HEK293 (cell line): ENCODE measurements around the gene ABHD11.

ENCODE experiments used
- BCL11A ChIP-seq: fragments of 450-650 bp; formaldehyde crosslinking; IDR thresholded peaks from 2 replicates; pipeline ENCODE4 v1.5.1; 2016; ENCODE audit warnings: low read depth, missing biosample characterization, missing genetic modification characterization
- GLIS2 ChIP-seq: fragments of 450-650 bp; formaldehyde crosslinking; IDR thresholded peaks from 2 replicates; pipeline ENCODE4 v1.5.1; 2016; ENCODE audit warnings: missing biosample characterization, missing genetic modification characterization
- KLF8 ChIP-seq: fragments of 450-650 bp; formaldehyde crosslinking; IDR thresholded peaks from 2 replicates; pipeline ENCODE4 v1.5.1; 2016; ENCODE audit warnings: missing biosample characterization, missing genetic modification characterization
- MZF1 ChIP-seq: fragments of 450-650 bp; formaldehyde crosslinking; IDR thresholded peaks from 2 replicates; pipeline ENCODE4 v1.5.1; 2017; ENCODE audit warnings: missing biosample characterization, missing genetic modification characterization, borderline replicate concordance
- SALL2 ChIP-seq: fragments of 450-650 bp; formaldehyde crosslinking; IDR thresholded peaks from 2 replicates; pipeline ENCODE4 v1.5.0; 2017; ENCODE audit warnings: missing biosample characterization, mild to moderate bottlenecking, missing genetic modification characterization, borderline replicate concordance
- WT1 ChIP-seq: fragments of 450-650 bp; formaldehyde crosslinking; IDR thresholded peaks from 2 replicates; pipeline ENCODE4 v1.5.1; 2016; ENCODE audit warnings: missing biosample characterization, missing genetic modification characterization
- ZBTB17 ChIP-seq: fragments of 450-650 bp; formaldehyde crosslinking; IDR thresholded peaks from 2 replicates; pipeline ENCODE4 v1.5.1; 2016; ENCODE audit warnings: missing biosample characterization, missing genetic modification characterization
- ZBTB21 ChIP-seq: fragments of 450-650 bp; formaldehyde crosslinking; IDR thresholded peaks from 2 replicates; pipeline ENCODE4 v1.5.1; 2017; ENCODE audit warnings: missing biosample characterization, missing genetic modification characterization
- ZNF138 ChIP-seq: fragments of 450-650 bp; formaldehyde crosslinking; IDR thresholded peaks from 2 replicates; pipeline ENCODE4 v1.5.1; 2016; ENCODE audit warnings: missing biosample characterization, missing genetic modification characterization, borderline replicate concordance
- ZNF140 ChIP-seq: fragments of 450-650 bp; formaldehyde crosslinking; IDR thresholded peaks from 2 replicates; pipeline ENCODE4 v1.5.1; 2016; ENCODE audit warnings: missing biosample characterization, missing genetic modification characterization
- ZNF302 ChIP-seq: fragments of 450-650 bp; formaldehyde crosslinking; IDR thresholded peaks from 2 replicates; pipeline ENCODE4 v1.5.1; 2016; ENCODE audit warnings: missing biosample characterization, missing genetic modification characterization, low read depth
- ZNF341 ChIP-seq: fragments of 450-650 bp; formaldehyde crosslinking; IDR thresholded peaks from 2 replicates; pipeline ENCODE4; 2016; ENCODE audit warnings: low read depth, missing biosample characterization, missing genetic modification characterization
- ZNF433 ChIP-seq: fragments of 450-650 bp; formaldehyde crosslinking; IDR thresholded peaks from 2 replicates; pipeline ENCODE4 v1.5.1; 2016; ENCODE audit warnings: missing biosample characterization, missing genetic modification characterization, low read depth
- ZNF510 ChIP-seq: fragments of 450-650 bp; formaldehyde crosslinking; IDR thresholded peaks from 2 replicates; pipeline ENCODE4 v1.5.1; 2018; ENCODE audit warnings: mild to moderate bottlenecking, missing genetic modification characterization, missing biosample characterization; ENCODE audit not compliant: insufficient replicate concordance
- ZNF664 ChIP-seq: fragments of 450-650 bp; formaldehyde crosslinking; IDR thresholded peaks from 2 replicates; pipeline ENCODE4 v1.5.1; 2016; ENCODE audit warnings: missing biosample characterization, missing genetic modification characterization
- ZNF791 ChIP-seq: fragments of 450-650 bp; formaldehyde crosslinking; IDR thresholded peaks from 2 replicates; pipeline ENCODE4 v1.5.1; 2016; ENCODE audit warnings: missing biosample characterization, missing genetic modification characterization
- TF ChIP-seq, protein P1 (sequence below): fragments of 450-650 bp; formaldehyde crosslinking; IDR thresholded peaks from 2 replicates; pipeline ENCODE4 v1.5.0; 2017; ENCODE audit warnings: missing biosample characterization, missing genetic modification characterization, borderline replicate concordance
- TF ChIP-seq, protein P2 (sequence below): fragments of 450-650 bp; formaldehyde crosslinking; IDR thresholded peaks from 2 replicates; pipeline ENCODE4 v1.5.1; 2016; ENCODE audit warnings: missing biosample characterization, missing genetic modification characterization, borderline replicate concordance
- TF ChIP-seq, protein P3 (sequence below): fragments of 450-650 bp; formaldehyde crosslinking; IDR thresholded peaks from 2 replicates; pipeline ENCODE4 v1.5.1; 2016; ENCODE audit warnings: missing biosample characterization, missing genetic modification characterization, borderline replicate concordance
- TF ChIP-seq, protein P4 (sequence below): fragments of 450-650 bp; formaldehyde crosslinking; IDR thresholded peaks from 2 replicates; pipeline ENCODE4 v1.5.1; 2017; ENCODE audit warnings: missing biosample characterization, missing genetic modification characterization
- TF ChIP-seq, protein P5 (sequence below): fragments of 450-650 bp; formaldehyde crosslinking; IDR thresholded peaks from 2 replicates; pipeline ENCODE4 v1.5.1; 2016; ENCODE audit warnings: missing biosample characterization, missing genetic modification characterization
- TF ChIP-seq, protein P6 (sequence below): fragments of 450-650 bp; formaldehyde crosslinking; IDR thresholded peaks from 2 replicates; pipeline ENCODE4 v1.5.1; 2016; ENCODE audit warnings: missing biosample characterization, missing genetic modification characterization, low read depth
- TF ChIP-seq, protein P7 (sequence below): fragments of 450-650 bp; formaldehyde crosslinking; IDR thresholded peaks from 2 replicates; pipeline ENCODE4 v1.5.1; 2016; ENCODE audit warnings: missing biosample characterization, missing genetic modification characterization

ABHD11 gene

DNA sequence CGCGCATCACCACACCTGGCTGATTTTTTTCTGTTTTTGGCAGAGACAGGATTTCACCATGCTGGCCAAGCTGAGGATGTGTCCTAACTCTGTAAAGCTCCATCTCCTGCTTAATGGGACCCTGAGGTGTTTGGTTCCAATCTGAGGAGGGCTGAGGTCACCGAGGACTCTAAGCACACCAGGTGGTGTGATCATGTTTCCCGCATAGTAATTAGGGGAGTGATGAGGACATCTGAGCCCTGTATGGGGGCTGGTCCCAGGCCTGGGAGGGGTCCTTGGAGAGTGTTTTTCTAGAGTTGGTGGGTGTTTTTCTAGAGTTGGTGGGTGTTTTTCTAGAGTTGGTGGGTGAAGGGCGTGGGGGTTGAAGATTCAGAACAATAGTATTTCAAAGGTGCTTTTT lies 3.0 kb upstream of the ABHD11 start (continued):
- TF ChIP-seq, protein P1, sequence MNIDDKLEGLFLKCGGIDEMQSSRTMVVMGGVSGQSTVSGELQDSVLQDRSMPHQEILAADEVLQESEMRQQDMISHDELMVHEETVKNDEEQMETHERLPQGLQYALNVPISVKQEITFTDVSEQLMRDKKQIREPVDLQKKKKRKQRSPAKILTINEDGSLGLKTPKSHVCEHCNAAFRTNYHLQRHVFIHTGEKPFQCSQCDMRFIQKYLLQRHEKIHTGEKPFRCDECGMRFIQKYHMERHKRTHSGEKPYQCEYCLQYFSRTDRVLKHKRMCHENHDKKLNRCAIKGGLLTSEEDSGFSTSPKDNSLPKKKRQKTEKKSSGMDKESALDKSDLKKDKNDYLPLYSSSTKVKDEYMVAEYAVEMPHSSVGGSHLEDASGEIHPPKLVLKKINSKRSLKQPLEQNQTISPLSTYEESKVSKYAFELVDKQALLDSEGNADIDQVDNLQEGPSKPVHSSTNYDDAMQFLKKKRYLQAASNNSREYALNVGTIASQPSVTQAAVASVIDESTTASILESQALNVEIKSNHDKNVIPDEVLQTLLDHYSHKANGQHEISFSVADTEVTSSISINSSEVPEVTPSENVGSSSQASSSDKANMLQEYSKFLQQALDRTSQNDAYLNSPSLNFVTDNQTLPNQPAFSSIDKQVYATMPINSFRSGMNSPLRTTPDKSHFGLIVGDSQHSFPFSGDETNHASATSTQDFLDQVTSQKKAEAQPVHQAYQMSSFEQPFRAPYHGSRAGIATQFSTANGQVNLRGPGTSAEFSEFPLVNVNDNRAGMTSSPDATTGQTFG (tag by site-specific recombination) = no peak
- TF ChIP-seq SALL2 (tag by site-specific recombination) = no peak
- TF ChIP-seq, protein P2, sequence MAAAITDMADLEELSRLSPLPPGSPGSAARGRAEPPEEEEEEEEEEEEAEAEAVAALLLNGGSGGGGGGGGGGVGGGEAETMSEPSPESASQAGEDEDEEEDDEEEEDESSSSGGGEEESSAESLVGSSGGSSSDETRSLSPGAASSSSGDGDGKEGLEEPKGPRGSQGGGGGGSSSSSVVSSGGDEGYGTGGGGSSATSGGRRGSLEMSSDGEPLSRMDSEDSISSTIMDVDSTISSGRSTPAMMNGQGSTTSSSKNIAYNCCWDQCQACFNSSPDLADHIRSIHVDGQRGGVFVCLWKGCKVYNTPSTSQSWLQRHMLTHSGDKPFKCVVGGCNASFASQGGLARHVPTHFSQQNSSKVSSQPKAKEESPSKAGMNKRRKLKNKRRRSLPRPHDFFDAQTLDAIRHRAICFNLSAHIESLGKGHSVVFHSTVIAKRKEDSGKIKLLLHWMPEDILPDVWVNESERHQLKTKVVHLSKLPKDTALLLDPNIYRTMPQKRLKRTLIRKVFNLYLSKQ (tag by site-specific recombination) = no peak
- peak; percentile 72; the same call in 1 of the 2 replicates for TF ChIP-seq BCL11A (tag by site-specific recombination)
- TF ChIP-seq MZF1 = no peak
- TF ChIP-seq ZNF791 (tag by site-specific recombination) = no peak
- TF ChIP-seq WT1 (tag by site-specific recombination) = peak; percentile 78
- TF ChIP-seq, protein P3, sequence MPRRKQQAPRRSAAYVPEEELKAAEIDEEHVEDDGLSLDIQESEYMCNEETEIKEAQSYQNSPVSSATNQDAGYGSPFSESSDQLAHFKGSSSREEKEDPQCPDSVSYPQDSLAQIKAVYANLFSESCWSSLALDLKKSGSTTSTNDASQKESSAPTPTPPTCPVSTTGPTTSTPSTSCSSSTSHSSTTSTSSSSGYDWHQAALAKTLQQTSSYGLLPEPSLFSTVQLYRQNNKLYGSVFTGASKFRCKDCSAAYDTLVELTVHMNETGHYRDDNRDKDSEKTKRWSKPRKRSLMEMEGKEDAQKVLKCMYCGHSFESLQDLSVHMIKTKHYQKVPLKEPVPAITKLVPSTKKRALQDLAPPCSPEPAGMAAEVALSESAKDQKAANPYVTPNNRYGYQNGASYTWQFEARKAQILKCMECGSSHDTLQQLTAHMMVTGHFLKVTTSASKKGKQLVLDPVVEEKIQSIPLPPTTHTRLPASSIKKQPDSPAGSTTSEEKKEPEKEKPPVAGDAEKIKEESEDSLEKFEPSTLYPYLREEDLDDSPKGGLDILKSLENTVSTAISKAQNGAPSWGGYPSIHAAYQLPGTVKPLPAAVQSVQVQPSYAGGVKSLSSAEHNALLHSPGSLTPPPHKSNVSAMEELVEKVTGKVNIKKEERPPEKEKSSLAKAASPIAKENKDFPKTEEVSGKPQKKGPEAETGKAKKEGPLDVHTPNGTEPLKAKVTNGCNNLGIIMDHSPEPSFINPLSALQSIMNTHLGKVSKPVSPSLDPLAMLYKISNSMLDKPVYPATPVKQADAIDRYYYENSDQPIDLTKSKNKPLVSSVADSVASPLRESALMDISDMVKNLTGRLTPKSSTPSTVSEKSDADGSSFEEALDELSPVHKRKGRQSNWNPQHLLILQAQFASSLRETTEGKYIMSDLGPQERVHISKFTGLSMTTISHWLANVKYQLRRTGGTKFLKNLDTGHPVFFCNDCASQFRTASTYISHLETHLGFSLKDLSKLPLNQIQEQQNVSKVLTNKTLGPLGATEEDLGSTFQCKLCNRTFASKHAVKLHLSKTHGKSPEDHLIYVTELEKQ (tag by site-specific recombination) = peak; percentile 58; the same call in 1 of the 2 replicates
- peak; percentile 66 for TF ChIP-seq ZBTB21 (tag by site-specific recombination)
- TF ChIP-seq ZNF302 (tag by site-specific recombination) = no peak
- TF ChIP-seq, protein P4, sequence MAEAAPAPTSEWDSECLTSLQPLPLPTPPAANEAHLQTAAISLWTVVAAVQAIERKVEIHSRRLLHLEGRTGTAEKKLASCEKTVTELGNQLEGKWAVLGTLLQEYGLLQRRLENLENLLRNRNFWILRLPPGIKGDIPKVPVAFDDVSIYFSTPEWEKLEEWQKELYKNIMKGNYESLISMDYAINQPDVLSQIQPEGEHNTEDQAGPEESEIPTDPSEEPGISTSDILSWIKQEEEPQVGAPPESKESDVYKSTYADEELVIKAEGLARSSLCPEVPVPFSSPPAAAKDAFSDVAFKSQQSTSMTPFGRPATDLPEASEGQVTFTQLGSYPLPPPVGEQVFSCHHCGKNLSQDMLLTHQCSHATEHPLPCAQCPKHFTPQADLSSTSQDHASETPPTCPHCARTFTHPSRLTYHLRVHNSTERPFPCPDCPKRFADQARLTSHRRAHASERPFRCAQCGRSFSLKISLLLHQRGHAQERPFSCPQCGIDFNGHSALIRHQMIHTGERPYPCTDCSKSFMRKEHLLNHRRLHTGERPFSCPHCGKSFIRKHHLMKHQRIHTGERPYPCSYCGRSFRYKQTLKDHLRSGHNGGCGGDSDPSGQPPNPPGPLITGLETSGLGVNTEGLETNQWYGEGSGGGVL (tag by site-specific recombination) = no peak
- TF ChIP-seq, protein P5, sequence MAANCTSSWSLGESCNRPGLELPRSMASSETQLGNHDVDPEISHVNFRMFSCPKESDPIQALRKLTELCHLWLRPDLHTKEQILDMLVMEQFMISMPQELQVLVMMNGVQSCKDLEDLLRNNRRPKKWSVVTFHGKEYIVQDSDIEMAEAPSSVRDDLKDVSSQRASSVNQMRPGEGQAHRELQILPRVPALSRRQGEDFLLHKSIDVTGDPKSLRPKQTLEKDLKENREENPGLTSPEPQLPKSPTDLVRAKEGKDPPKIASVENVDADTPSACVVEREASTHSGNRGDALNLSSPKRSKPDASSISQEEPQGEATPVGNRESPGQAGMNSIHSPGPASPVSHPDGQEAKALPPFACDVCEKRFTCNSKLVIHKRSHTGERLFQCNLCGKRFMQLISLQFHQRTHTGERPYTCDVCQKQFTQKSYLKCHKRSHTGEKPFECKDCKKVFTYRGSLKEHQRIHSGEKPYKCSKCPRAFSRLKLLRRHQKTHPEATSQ (tag by site-specific recombination) = no peak
- TF ChIP-seq, protein P6, sequence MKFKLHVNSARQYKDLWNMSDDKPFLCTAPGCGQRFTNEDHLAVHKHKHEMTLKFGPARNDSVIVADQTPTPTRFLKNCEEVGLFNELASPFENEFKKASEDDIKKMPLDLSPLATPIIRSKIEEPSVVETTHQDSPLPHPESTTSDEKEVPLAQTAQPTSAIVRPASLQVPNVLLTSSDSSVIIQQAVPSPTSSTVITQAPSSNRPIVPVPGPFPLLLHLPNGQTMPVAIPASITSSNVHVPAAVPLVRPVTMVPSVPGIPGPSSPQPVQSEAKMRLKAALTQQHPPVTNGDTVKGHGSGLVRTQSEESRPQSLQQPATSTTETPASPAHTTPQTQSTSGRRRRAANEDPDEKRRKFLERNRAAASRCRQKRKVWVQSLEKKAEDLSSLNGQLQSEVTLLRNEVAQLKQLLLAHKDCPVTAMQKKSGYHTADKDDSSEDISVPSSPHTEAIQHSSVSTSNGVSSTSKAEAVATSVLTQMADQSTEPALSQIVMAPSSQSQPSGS (tag by site-specific recombination) = peak; percentile 19; the same call in 1 of the 2 replicates
- TF ChIP-seq ZNF664 (tag by site-specific recombination) = no peak
- no peak for TF ChIP-seq ZNF510 (tag by site-specific recombination)
- no peak for TF ChIP-seq ZNF433 (tag by site-specific recombination)
- TF ChIP-seq, protein P7, sequence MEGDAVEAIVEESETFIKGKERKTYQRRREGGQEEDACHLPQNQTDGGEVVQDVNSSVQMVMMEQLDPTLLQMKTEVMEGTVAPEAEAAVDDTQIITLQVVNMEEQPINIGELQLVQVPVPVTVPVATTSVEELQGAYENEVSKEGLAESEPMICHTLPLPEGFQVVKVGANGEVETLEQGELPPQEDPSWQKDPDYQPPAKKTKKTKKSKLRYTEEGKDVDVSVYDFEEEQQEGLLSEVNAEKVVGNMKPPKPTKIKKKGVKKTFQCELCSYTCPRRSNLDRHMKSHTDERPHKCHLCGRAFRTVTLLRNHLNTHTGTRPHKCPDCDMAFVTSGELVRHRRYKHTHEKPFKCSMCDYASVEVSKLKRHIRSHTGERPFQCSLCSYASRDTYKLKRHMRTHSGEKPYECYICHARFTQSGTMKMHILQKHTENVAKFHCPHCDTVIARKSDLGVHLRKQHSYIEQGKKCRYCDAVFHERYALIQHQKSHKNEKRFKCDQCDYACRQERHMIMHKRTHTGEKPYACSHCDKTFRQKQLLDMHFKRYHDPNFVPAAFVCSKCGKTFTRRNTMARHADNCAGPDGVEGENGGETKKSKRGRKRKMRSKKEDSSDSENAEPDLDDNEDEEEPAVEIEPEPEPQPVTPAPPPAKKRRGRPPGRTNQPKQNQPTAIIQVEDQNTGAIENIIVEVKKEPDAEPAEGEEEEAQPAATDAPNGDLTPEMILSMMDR = no peak
- no peak for TF ChIP-seq ZNF138 (tag by site-specific recombination)
- TF ChIP-seq ZNF341 = no peak
- no peak for TF ChIP-seq ZNF140
- peak; percentile 50; the same call in 1 of the 2 replicates for TF ChIP-seq KLF8 (tag by site-specific recombination)
- peak; percentile 35; the same call in 1 of the 2 replicates for TF ChIP-seq ZBTB17
- peak; percentile 63 for TF ChIP-seq GLIS2 (tag by site-specific recombination)
